Fibroblast of lung (primary cell): ENCODE measurements around the gene SLC44A5. TPM values are rescaled to one million over a fixed set of nuclear protein-coding genes. Genes with fewer than 3 reads are reported as not detected.

Source experiments
- DNase-seq, 2 donors: peaks; one replicate each; pipeline versions ENCODE4 v3.0.0 to v3.0.0-alpha.2; 2010; ENCODE audit warnings: low read depth in 2 of 2
- H2AFZ ChIP-seq: 2 replicates; pipeline ENCODE4 v1.5.1; 2012; ENCODE audit warnings: low read length, control low read depth, inconsistent platforms
- H3K27ac ChIP-seq: 2 replicates; pipeline ENCODE4 v1.5.1; 2011; ENCODE audit warnings: low read length, control low read depth; ENCODE audit not compliant: insufficient read depth
- H3K27me3 ChIP-seq: 2 replicates; pipeline ENCODE4 v1.5.1; 2011; ENCODE audit warnings: mild to moderate bottlenecking, low read length; ENCODE audit not compliant: control insufficient read depth, insufficient read depth
- H3K36me3 ChIP-seq: 2 replicates; pipeline ENCODE4 v1.5.1; 2011; ENCODE audit warnings: low read length; ENCODE audit not compliant: control insufficient read depth, insufficient read depth
- H3K4me1 ChIP-seq: 2 replicates; pipeline ENCODE4 v1.5.1; 2011; ENCODE audit warnings: low read length; ENCODE audit not compliant: control insufficient read depth, insufficient read depth; ENCODE audit errors: extremely low read depth
- H3K4me2 ChIP-seq: 2 replicates; pipeline ENCODE4 v1.5.1; 2011; ENCODE audit warnings: low read length, control low read depth; ENCODE audit not compliant: insufficient read depth; ENCODE audit errors: extremely low read depth
- H3K4me3 ChIP-seq, 4 experiments: fragments of 200-600 bp in 1 of 4; sonication (generic) in 1 of 4; replicated peaks in 1 of 4; 2 replicates each; pipeline ENCODE4 v1.5.1; 2011 to 2016; ENCODE audit warnings: low read length in 4 of 4, low read depth in 3 of 4, mild to moderate bottlenecking in 3 of 4, control low read depth in 2 of 4, inconsistent platforms in 1 of 4, mixed read lengths in 1 of 4; ENCODE audit not compliant: insufficient read depth in 1 of 4; ENCODE audit errors: control extremely low read depth in 1 of 4
- H3K79me2 ChIP-seq: 2 replicates; pipeline ENCODE4 v1.5.1; 2012; ENCODE audit warnings: mild to moderate bottlenecking, low read length, inconsistent platforms; ENCODE audit not compliant: control insufficient read depth, insufficient read depth
- H3K9ac ChIP-seq: 2 replicates; pipeline ENCODE4 v1.5.1; 2011; ENCODE audit warnings: mild to moderate bottlenecking, low read length, control low read depth; ENCODE audit not compliant: insufficient read depth
- H3K9me3 ChIP-seq: 2 replicates; pipeline ENCODE4 v1.5.1; 2012; ENCODE audit warnings: low read depth, low read length; ENCODE audit not compliant: control insufficient read depth, insufficient read depth
- H4K20me1 ChIP-seq: 2 replicates; pipeline ENCODE4 v1.5.1; 2011; ENCODE audit warnings: low read length; ENCODE audit not compliant: control insufficient read depth, insufficient read depth; ENCODE audit errors: extremely low read depth
- EZH2 ChIP-seq: IDR thresholded peaks from 2 replicates; pipeline ENCODE4 v1.5.1; 2012; ENCODE audit warnings: low read length, control low read depth, mild to moderate bottlenecking; ENCODE audit errors: missing control alignments
- polyA plus RNA-seq, 2 donors: library from polyadenylated mRNA; depleted of rRNA in 1 of 2; stranded (reverse) in 1 of 2; unstranded in 1 of 2; fragments of >200 nt; gene quantifications; 2 replicates each; pipeline ENCODE4 v1.2.1, GENCODE V29; 2011 to 2012; ENCODE audit warnings: missing spikeins in 1 of 2
- total RNA-seq: library from RNA; depleted of rRNA; stranded (reverse); fragments of >200 nt; gene quantifications from 2 replicates; pipeline ENCODE4 v1.2.1, GENCODE V29; 2014
- TF ChIP-seq, protein P1 (sequence below), 2 donors: IDR thresholded peaks in 1 of 2; conservative IDR thresholded peaks in 1 of 2; 1 replicate in 1 of 2; 2 replicates in 1 of 2; pipeline ENCODE4 v1.5.1; 2011 to 2012; ENCODE audit warnings: low read length in 2 of 2, control low read depth in 1 of 2, inconsistent platforms in 1 of 2, low read depth in 1 of 2, mild to moderate bottlenecking in 1 of 2

The SLC44A5 gene
- total and polyA plus RNA-seq, 2 donors (not counting 1 experiment from before 2014, with no cell fraction given): under 0.01 to 0.03 TPM

GRCh38 chr1:75582725-75583261 is 28.1 kb downstream of the SLC44A5 start:
- TF ChIP-seq, protein P1, sequence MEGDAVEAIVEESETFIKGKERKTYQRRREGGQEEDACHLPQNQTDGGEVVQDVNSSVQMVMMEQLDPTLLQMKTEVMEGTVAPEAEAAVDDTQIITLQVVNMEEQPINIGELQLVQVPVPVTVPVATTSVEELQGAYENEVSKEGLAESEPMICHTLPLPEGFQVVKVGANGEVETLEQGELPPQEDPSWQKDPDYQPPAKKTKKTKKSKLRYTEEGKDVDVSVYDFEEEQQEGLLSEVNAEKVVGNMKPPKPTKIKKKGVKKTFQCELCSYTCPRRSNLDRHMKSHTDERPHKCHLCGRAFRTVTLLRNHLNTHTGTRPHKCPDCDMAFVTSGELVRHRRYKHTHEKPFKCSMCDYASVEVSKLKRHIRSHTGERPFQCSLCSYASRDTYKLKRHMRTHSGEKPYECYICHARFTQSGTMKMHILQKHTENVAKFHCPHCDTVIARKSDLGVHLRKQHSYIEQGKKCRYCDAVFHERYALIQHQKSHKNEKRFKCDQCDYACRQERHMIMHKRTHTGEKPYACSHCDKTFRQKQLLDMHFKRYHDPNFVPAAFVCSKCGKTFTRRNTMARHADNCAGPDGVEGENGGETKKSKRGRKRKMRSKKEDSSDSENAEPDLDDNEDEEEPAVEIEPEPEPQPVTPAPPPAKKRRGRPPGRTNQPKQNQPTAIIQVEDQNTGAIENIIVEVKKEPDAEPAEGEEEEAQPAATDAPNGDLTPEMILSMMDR (conservative IDR thresholded peaks at IDR 0.05 in 1 of 2, IDR thresholded peaks at IDR 0.05 in 1 of 2; ENCODE audit: low read depth in 1 of 2, low read length in 2 of 2): no peak
- TF ChIP-seq EZH2: no peak

GRCh38 chr1:75579046-75579445 is 31.9 kb downstream of the SLC44A5 start:
- Histone ChIP-seq H3K9me3 (no peaks in the 10 kb centered on the region), H3K9ac (no peak overlapping the region), H3K27me3 (no peaks in the 10 kb centered on the region), H3K79me2 (no peaks in the 10 kb centered on the region), H2AFZ (no peak overlapping the region), H3K36me3 (no peaks in the 10 kb centered on the region), H4K20me1 (no peaks in the 10 kb centered on the region), H3K4me2 (no peak overlapping the region), H3K4me1 (no peaks in the 10 kb centered on the region), H3K4me3 (no peak overlapping the region), H3K27ac (no peak overlapping the region)
- DNase-seq: peak in 1 of 2 donors; percentile 66
- no peak for TF ChIP-seq EZH2

More at GRCh38 chr1:75582725-75583261, 28.1 kb downstream of the SLC44A5 start:
- no peak overlapping the region for H2AFZ ChIP-seq
- no peak overlapping the region for H3K4me2 ChIP-seq
- H3K4me1 ChIP-seq: no peaks in the 10 kb centered on the region
- no peaks in the 10 kb centered on the region for H3K27me3 ChIP-seq
- H3K79me2 ChIP-seq: no peaks in the 10 kb centered on the region
- no peak overlapping the region for H3K4me3 ChIP-seq
- H3K9ac ChIP-seq: no peak overlapping the region
- no peak for DNase-seq
- no peak overlapping the region for H3K27ac ChIP-seq
- H4K20me1 ChIP-seq: no peaks in the 10 kb centered on the region
- H3K36me3 ChIP-seq: no peaks in the 10 kb centered on the region
- H3K9me3 ChIP-seq: no peaks in the 10 kb centered on the region

DNA sequence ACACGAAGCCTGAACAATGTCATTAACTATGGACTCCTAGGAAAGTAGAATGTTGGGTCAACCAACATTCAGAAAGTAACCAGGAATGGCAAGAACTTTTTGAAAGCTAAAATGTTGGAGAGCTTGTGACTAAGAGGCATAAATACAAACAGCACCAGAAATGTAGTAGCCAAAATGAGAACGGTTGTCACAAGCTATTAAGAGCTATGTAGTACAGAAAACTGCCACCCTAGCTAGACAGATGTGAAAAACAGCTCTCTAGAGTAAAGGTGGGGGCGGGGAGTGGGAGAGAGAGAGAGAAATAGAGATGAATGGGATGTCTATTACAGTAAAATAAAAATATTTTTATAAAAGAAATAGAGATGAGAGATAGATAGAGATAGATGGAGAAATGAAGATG is 35.1 kb downstream of the SLC44A5 start:
- Histone ChIP-seq H3K9me3 (no peaks in the 10 kb centered on the region), H3K4me2 (no peak overlapping the region), H3K79me2 (no peaks in the 10 kb centered on the region), H3K36me3 (no peaks in the 10 kb centered on the region), H2AFZ (no peak overlapping the region), H3K4me3 (no peak overlapping the region), H4K20me1 (no peaks in the 10 kb centered on the region), H3K9ac (no peak overlapping the region), H3K27me3 (no peaks in the 10 kb centered on the region), H3K4me1 (no peaks in the 10 kb centered on the region), H3K27ac (no peak overlapping the region)
- TF ChIP-seq EZH2: no peak
- TF ChIP-seq, protein P1 (conservative IDR thresholded peaks at IDR 0.05 in 1 of 2, IDR thresholded peaks at IDR 0.05 in 1 of 2; ENCODE audit: low read depth in 1 of 2, low read length in 2 of 2): no peak
- no peak for DNase-seq
